Activated naive CD4-positive, alpha-beta T cell treated with anti-CD3 and anti-CD28 coated beads for 36 hours (primary cell): Measurements from ENCODE around the gene CHRNA4. TPM values are rescaled to one million over a fixed set of nuclear protein-coding genes. Genes with fewer than 3 reads are reported as not detected.
"Not testable (repeated sequence)": the region's sequence is repeated elsewhere in the genome, so short reads cannot be mapped to it uniquely, and the experiment has no call there.

ENCODE experiments used
- CTCF ChIA-PET: fragments of 350-600 bp; sonication (Branson Sonifier 250); formaldehyde crosslinking; loops from one replicate; lab custom pipeline; 2021; ENCODE audit warnings: antibody characterized with exemption; lab: Charles Lee
- DNase-seq: peaks from one replicate; pipeline ENCODE4 v3.0.0-alpha.2; 2020
- H3K27ac Mint-ChIP-seq: one replicate; pipeline ENCODE4 v1.8.0; 2021; ENCODE audit warnings: mild to moderate bottlenecking, mixed read lengths
- H3K27me3 Mint-ChIP-seq: one replicate; pipeline ENCODE4 v1.8.0; 2021; ENCODE audit warnings: low read depth, mixed read lengths
- H3K36me3 Mint-ChIP-seq: one replicate; pipeline ENCODE4 v1.8.0; 2021; ENCODE audit warnings: low read depth, mixed read lengths
- H3K4me1 Mint-ChIP-seq: one replicate; pipeline ENCODE4 v1.8.0; 2021; ENCODE audit warnings: low read depth, mixed read lengths
- H3K4me3 Mint-ChIP-seq: one replicate; pipeline ENCODE4 v1.8.0; 2021; ENCODE audit warnings: mild to moderate bottlenecking, moderate library complexity, mixed read lengths
- H3K9me3 Mint-ChIP-seq: one replicate; pipeline ENCODE4 v1.8.0; 2021; ENCODE audit warnings: mixed read lengths
- intact Hi-C: fragments of 100-400 bp; cut with micrococcal nuclease; formaldehyde crosslinking; loops from one replicate; pipeline ENCODE4 v1.15.1; 2023
- total RNA-seq, 2 experiments: library from RNA; stranded (reverse); gene quantifications; one replicate each; pipeline ENCODE4 v1.2.3, GENCODE V29; 2021

Gene CHRNA4
- total RNA-seq, 2 experiments from 2014 or later, result not detected

DNA sequence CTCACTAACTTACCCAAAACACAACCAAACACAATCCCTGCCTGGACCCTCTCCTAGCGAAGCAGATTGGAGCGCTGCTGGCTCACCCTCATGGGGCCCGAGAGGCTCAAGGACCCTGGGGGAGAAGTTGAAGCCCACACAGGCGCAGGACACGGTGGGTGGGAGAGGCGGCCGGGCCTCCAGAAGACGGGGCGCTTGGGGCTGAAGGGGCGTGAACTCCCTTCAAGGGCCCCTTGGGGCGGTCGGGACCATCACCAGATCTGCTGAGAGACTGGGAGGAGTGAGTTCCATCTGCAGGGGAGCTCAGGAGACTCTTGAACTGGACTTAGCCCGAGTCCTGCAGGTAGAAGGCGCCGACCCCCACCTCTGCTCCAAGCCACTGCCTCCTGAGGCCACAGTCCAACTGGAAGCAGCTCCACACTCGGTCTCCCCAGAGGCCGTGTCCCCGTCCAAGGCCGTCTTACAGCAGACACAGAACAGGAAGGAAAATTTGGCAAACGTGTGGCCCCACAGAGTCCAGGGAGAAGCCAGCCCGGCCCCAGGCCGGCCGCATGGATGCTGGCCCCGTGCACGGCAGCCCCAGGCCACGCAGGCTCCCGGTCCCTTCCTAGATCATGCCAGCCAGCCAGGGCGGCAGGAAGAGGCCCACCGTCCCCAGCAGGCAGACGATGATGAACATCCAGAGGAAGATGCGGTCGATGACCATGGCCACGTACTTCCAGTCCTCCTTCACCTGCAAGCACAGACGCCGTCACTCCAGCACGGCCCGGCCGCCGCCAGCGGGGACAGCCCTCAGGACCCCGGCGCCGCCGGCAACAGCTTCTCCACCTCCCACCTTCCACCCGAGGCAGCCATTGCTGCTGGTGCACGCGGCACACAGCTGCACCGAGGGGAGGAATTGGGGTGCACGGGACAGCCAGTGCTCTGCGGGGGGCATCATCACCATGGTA is 14.7 kb downstream of the CHRNA4 start:
- no peaks in the 10 kb centered on the region for H3K4me1 Mint-ChIP-seq
- no peak overlapping the region for H3K4me3 Mint-ChIP-seq
- no peaks in the 10 kb centered on the region for H3K36me3 Mint-ChIP-seq
- intact Hi-C loops, result no loop called here
- H3K9me3 Mint-ChIP-seq, result no peaks in the 10 kb centered on the region
- H3K27ac Mint-ChIP-seq, result no peak overlapping the region
- no peak for DNase-seq
- CTCF ChIA-PET, result no interaction called here
- peaks cover 4% of the 10 kb centered on the region for H3K27me3 Mint-ChIP-seq

DNA sequence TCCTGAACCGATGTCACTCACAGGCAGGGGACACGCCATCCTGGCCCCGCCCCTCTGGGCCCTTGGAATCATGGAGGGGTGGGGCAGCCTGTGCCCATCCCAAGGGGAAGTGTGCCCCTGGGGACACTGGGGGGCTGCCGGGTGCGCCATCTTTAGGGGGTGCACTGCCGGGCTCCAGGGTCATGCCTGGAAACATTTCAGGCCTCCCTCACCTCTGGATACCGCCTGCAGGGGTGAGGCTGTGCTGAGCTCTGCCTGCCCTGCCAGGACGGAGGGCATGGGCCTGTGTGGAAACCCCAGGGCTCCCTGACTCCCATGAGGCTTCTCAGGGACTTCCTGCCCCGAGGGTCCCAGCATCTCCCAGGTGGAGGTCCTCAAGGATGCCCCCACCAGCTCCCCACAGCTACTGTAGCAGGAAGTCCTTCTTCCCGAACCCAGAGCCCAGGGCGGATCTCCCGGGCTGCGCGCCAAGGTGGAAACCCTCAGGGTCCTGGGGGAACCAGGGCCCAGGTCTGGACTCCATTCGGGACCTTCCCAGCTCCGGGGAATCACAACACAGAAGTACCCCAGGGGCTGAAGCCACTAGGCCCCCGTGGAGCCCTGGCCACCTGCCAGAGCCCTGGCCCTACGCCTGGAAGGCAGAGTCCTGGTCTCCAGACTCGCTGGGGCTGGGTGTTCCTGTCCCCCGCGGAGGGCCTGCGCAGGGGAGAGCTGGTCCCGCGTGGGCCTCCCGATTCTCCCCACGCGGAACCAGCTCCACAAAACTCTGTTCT is 15.6 kb downstream of the CHRNA4 start:
- intact Hi-C loops, result no loop called here

DNA sequence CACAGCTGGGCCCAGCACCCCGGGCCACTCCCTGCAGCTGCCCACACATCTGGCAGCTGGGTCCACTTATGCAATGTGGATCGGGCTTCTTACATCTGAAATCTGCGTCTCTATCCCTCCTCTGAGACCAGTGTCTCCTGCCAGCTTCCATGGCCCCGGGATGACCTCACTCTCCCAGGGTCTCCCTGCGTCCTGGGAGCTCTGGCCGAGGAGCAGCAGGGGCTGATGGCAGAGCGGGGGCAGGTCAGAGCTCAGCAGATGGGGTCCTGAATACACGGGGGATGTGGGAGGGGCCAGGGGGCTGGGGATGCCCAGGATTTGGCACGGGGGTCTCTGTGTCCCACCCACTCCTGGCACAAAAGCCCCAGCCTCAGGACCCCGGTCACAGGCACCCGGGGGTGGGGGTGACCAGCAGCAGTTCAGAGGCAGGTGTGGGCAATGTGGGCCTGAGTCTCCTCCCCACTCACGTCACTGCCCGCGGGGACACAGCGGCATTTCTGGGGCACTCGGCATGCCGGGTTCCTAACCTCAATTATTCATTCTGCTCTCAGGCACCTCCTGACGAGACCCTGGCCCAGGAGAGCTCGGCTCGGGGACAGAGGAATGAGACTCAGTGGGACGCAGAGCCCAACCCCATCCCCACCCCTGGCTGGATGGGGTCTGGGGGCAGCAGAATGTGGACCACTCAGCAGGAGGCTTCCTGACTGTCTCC is 16.4 kb downstream of the CHRNA4 start:
- no peaks in the 10 kb centered on the region for H3K4me1 Mint-ChIP-seq
- CTCF ChIA-PET, result no interaction called here
- no peak overlapping the region for H3K27ac Mint-ChIP-seq
- intact Hi-C loops, result no loop called here
- H3K9me3 Mint-ChIP-seq, result no peaks in the 10 kb centered on the region
- no peaks in the 10 kb centered on the region for H3K36me3 Mint-ChIP-seq
- peaks cover 4% of the 10 kb centered on the region for H3K27me3 Mint-ChIP-seq
- DNase-seq, result no peak
- H3K4me3 Mint-ChIP-seq, result no peak overlapping the region

More for the DNA sequence above, 15.6 kb downstream of the CHRNA4 start:
- no peaks in the 10 kb centered on the region for H3K36me3 Mint-ChIP-seq
- H3K27ac Mint-ChIP-seq, result no peak overlapping the region
- no peak for DNase-seq
- CTCF ChIA-PET, result no interaction called here
- H3K4me1 Mint-ChIP-seq, result no peaks in the 10 kb centered on the region
- peaks cover 4% of the 10 kb centered on the region for H3K27me3 Mint-ChIP-seq
- H3K4me3 Mint-ChIP-seq, result no peak overlapping the region
- no peaks in the 10 kb centered on the region for H3K9me3 Mint-ChIP-seq

DNA sequence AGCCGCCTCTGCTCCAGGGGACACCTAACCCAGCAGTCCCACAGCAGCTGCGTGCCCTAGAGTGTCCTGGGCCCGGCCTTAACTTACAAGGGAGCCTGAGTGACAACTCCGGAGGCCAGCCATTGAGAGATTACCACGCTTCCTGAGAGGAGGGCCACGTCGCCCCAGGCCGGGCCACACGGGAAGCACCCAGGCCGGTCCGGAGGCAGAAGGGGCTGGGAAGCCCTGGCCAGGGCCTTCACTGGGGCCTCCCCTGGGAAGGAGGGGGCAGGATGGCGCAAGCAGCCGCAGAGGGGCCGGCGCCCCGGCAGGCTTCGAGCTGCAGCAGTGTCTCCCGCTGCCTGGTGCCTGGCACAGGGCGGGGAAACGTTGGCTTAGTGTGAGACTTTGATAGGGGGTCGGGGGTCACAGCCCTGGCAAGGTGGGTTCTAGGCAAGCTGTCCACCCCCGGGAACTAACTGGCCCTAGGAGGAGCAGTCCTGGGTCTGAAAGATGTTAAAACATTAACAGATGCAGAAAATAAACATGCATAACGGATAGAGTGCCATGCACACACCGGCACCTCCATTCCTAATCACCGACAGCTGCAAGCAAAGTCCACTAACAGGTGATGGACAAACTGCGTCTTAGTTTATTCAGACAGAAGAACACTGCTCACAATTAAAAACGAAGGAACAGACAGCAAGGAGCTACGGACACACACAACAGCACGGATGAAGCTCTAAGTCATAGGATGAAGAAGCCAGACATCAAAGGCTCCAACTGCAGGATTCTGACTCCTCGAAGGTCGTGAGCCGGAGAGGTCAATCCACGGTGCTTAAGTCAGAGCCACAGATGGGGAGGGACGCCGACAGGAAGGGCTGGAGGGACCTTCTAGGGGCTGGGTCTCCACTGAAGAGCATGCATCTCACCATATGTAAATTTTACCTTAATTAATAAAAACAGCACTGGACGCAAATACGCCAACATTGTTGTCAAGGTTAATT is 17.4 kb downstream of the CHRNA4 start:
- no peaks in the 10 kb centered on the region for H3K9me3 Mint-ChIP-seq
- intact Hi-C loops, result no loop called here
- H3K36me3 Mint-ChIP-seq, result no peaks in the 10 kb centered on the region
- CTCF ChIA-PET, result interaction anchor here (0.6 kb wide), 1 partner anchor 116 kb away, joined by 5 read pairs; no protein-coding TSS in a partner anchor
- peaks cover 11% of the 10 kb centered on the region for H3K27me3 Mint-ChIP-seq
- no peak overlapping the region for H3K27ac Mint-ChIP-seq
- no peak for DNase-seq
- no peaks in the 10 kb centered on the region for H3K4me1 Mint-ChIP-seq
- H3K4me3 Mint-ChIP-seq, result no peak overlapping the region

DNA sequence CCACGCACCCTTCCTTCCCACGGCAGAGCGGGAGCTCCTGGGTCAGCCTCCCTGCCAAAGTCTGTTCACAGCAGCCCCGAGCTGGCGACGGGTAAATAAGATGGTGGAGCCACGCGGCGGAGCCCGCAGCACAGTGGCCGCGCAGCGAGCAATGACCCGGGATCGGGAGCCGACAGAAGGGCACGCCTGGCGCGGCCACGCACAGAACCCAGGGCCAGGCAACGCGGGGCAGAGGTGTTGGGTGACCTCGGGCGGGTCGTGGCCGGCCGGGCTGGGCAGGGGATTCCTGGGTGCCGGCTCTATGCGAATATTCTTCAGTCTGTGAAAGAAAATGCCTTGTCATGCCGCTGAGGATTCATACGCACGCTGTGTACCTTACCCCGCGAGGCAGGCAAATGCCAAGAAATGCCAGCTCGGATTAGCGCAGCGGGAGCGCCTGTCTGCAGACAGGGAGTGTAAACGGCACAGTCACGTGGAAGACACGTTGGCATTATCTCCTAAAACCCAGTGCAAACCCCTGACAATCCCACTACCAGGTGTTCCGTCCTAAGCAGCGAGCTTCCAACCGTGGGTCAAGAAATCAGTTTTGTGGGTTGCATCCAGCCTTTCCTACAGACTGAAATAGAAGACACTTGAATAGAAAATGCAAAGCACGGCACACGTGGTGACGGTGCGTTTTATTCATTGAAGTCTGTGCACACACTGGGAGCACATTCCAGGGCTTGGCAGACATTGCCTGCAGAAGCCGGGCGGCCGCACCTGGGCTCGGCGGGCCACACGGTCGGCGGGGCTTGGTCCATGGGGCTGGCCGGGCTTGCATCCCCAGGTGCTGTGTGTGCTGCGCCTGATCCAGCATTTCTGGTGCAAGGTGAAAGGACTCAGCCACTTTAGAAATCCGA is 18.3 kb downstream of the CHRNA4 start:
- Mint-ChIP-seq H3K27me3 (peaks cover 15% of the 10 kb centered on the region), H3K36me3 (no peaks in the 10 kb centered on the region), H3K27ac (no peak overlapping the region), H3K4me1 (no peaks in the 10 kb centered on the region), H3K9me3 (no peaks in the 10 kb centered on the region), H3K4me3 (no peak overlapping the region)
- intact Hi-C loops, result no loop called here
- no peak for DNase-seq
- CTCF ChIA-PET, result no interaction called here

DNA sequence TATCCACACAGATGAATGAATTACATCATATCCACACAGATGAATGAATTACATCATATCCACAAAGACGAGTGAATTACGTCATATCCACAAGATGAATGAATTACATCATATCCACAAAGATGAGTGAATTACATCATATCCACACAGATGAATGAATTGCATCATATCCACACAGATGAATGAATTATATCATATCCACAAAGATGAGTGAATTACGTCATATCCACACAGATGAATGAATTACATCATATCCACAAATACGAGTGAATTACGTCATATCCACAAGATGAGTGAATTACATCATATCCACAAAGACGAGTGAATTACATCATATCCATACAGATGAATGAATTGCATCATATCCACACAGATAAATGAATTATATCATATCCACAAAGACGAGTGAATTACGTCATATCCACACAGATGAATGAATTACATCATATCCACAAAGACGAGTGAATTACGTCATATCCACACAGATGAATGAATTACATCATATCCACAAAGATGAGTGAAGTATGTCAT is 20.9 kb downstream of the CHRNA4 start:
- H3K9me3 Mint-ChIP-seq, intact Hi-C loops, CTCF ChIA-PET, H3K4me3 Mint-ChIP-seq, H3K36me3 Mint-ChIP-seq, DNase-seq, H3K27ac Mint-ChIP-seq, H3K4me1 Mint-ChIP-seq: not testable (repeated sequence)
- peaks cover 24% of the 10 kb centered on the region for H3K27me3 Mint-ChIP-seq

DNA sequence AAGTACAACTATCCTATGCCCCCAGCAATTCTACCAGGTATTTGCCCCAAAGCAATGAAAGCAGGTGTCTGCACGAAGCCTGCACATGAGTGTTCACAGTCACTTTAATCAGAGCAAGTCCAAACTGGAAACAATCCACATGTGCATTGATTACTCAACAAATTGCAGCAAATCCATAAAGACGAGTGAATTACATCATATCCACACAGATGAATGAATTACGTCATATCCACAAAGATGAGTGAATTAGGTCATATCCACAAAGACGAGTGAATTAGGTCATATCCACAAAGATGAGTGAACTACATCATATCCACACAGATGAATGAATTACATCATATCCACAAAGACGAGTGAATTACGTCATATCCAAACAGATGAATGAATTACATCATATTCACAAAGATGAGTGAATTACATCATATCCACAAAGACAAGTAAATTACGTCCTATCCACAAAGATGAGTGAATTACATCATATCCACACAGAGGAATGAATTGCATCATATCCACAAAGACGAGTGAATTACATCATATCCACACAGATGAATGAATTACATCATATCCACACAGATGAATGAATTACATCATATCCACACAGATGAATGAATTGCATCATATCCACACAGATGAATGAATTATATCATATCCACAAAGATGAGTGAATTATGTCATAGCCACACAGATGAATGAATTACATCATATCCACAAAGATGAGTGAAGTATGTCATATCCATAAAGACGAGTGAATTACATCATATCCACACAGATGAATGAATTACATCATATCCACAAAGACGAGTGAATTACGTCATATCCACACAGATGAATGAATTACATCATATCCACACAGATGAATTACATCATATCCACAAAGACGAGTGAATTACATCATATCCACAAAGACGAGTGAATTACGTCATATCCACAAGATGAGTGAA is 21.7 kb downstream of the CHRNA4 start:
- DNase-seq, H3K9me3 Mint-ChIP-seq, H3K36me3 Mint-ChIP-seq, H3K27ac Mint-ChIP-seq, H3K4me3 Mint-ChIP-seq, intact Hi-C loops, H3K4me1 Mint-ChIP-seq, CTCF ChIA-PET: not testable (repeated sequence)
- peaks cover 24% of the 10 kb centered on the region for H3K27me3 Mint-ChIP-seq

DNA sequence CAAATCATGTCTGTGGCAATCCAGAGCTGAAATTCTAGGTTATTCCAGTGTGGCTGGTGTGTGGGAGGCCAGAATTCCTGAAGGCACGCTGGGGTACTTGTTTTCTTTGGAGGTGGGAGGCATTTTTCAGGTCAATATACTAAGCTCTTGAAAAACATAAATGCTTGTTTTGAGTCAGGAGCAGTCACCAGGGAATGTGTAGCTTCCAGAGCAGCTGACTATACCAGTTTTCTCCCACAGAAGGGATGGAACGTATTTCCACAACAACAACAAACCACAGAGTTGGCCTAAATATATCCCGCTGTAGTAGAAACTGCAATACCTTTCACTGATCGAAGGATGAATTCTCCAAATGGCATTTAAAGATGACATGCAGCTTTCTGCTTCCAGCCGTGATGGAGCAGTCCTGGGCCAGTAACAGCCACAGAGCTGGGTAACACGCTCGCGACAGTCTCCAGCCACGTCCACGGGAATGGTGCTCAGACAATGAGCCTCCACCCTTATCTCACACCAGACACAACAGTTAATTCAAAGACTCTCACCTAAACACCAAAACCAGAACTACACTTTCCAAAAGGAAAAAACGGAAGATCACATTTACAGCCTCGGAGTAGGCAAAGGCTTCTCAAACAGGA is 23.2 kb downstream of the CHRNA4 start:
- DNase-seq, result no peak
- Mint-ChIP-seq H3K4me1 (no peaks in the 10 kb centered on the region), H3K27me3 (peaks cover 24% of the 10 kb centered on the region), H3K4me3 (no peak overlapping the region), H3K27ac (no peak overlapping the region), H3K36me3 (no peaks in the 10 kb centered on the region), H3K9me3 (no peaks in the 10 kb centered on the region)
- CTCF ChIA-PET, result no interaction called here
- intact Hi-C loops, result no loop called here

DNA sequence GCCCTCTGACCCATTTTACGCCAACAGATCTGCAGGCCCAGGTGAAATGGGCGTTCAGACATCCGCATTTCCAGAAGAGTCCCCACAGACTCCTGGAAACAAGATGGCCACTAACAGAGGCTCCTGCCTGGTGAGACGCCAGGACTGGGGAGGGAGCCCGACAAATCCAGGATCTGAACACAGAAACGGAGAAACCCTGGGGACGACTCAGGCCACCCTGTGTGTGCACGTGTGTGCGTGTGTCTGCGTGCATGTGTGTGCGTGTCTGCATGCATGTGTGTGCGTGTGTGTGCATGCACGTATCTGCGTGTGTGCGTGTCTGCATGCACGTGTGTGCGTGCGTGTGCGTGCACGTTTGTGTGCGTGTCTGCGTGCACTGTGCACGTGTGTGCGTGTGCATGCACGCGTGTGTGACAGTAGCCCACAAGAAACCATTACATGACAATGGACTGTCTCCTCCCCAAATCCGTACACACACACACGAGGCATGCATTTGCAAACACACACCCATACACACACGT is 24.9 kb downstream of the CHRNA4 start:
- H3K27ac Mint-ChIP-seq, result no peak overlapping the region

More for the DNA sequence above, 24.9 kb downstream of the CHRNA4 start:
- intact Hi-C loops, result no loop called here
- Mint-ChIP-seq H3K4me3 (no peak overlapping the region), H3K4me1 (no peaks in the 10 kb centered on the region), H3K27me3 (peaks cover 20% of the 10 kb centered on the region), H3K36me3 (no peaks in the 10 kb centered on the region), H3K9me3 (peaks cover 10% of the 10 kb centered on the region)
- CTCF ChIA-PET, result no interaction called here
- DNase-seq, result no peak
